ENCODE measurements around the gene LIF. TPM values are rescaled to one million over a fixed set of nuclear protein-coding genes. Genes with fewer than 3 reads are reported as not detected.
A peak's percentile ranks its signal among the peaks of the same experiment; 100 is the strongest.

Gene LIF
- polyA plus RNA-seq, 2 of the 4 experiments (the other 2 are of a cell fraction) = 40.7 to 54.5 TPM

DNA sequence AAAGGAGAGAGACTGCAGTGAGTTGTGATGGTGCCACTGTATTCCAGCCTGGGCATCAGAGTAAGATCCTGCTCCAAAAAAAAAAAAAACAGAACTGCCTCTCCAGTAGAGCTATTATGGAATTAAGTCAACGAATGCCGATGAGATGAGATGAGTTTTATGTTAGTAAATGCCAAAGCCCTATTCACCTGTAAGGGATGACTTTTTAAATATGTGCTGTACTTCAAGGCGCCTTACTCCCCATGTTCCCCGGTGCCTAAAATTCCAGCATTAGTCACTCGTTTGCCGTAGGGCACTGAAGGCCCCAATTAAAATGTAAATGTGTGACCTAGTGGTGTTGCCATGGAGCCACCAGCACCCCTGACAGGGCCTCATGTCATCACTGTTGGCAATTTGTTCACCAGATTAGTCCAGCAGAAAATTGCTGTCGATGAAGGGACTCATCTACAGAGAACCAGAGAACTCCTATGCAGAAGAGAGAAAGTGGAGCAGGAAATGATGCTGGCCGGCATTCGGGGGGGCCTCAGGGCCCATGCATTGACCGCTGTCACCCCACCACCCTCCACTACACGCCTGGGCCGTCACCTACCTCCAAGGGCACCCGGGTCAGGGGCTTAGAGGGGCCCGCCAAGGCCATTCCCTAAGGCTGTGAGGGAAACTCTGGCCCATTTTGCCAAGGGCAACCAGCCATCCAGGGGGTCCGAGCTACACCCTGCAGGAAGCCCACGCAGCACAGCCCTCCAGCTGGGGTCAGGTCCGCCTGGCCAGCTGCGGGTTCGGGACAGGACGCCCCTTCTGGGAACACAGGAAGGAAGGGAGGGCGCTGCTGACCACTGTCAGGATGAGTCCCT, 17.8 kb downstream of the LIF start:
- TF ChIP-seq FOSL2 (IDR thresholded peaks at IDR 0.05) = 0 out of 2 replicates have a peak, but pooled peaks have one; percentile 30
- peak; percentile 80 for TF ChIP-seq FOSL2 (CRISPR knock-in tag; IDR thresholded peaks at IDR 0.05)
- TF ChIP-seq, protein P1, sequence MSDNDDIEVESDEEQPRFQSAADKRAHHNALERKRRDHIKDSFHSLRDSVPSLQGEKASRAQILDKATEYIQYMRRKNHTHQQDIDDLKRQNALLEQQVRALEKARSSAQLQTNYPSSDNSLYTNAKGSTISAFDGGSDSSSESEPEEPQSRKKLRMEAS (IDR thresholded peaks at IDR 0.05) = peak; percentile 26; the same call in 1 of the 2 replicates
- peak; percentile 62; the same call in 1 of the 2 replicates for TF ChIP-seq GATA3 (IDR thresholded peaks at IDR 0.05; ENCODE audit: borderline replicate concordance)
- TF ChIP-seq, protein P2, sequence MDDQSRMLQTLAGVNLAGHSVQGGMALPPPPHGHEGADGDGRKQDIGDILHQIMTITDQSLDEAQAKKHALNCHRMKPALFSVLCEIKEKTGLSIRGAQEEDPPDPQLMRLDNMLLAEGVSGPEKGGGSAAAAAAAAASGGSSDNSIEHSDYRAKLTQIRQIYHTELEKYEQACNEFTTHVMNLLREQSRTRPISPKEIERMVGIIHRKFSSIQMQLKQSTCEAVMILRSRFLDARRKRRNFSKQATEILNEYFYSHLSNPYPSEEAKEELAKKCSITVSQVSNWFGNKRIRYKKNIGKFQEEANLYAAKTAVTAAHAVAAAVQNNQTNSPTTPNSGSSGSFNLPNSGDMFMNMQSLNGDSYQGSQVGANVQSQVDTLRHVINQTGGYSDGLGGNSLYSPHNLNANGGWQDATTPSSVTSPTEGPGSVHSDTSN (IDR thresholded peaks at IDR 0.05) = no peak
- TF ChIP-seq CBX2 (IDR thresholded peaks at IDR 0.05; ENCODE audit: borderline replicate concordance, low read depth) = no peak
- TF ChIP-seq HOXB13 (CRISPR knock-in tag; IDR thresholded peaks at IDR 0.05; ENCODE audit: low read depth) = 0 out of 2 replicates have a peak, but pooled peaks have one; percentile 34
- no peak for TF ChIP-seq FOSB (CRISPR knock-in tag; IDR thresholded peaks at IDR 0.05)
- TF ChIP-seq EP300 (IDR thresholded peaks at IDR 0.05) = peak in 1 of 2 experiments; percentile 58; a peak in 1 of 5 replicates
- TF ChIP-seq JUNB (IDR thresholded peaks at IDR 0.05) = peak; percentile 25; the same call in 1 of the 2 replicates
- Histone ChIP-seq H3K4me3 (no peak overlapping the region), H3K9me3 (peaks cover 3% of the 10 kb centered on the region; the same call in 1 of the 3 replicates), H3K4me1 (peaks cover 69% of the 10 kb centered on the region), H3K4me2 (peak overlapping the region; percentile 57), H3K27ac (peak overlapping the region; percentile 95 to 100)
- CTCF ChIA-PET = interaction anchor here (0.7 to 1.4 kb wide), 2 partner anchors 29 to 120 kb away, joined by 3 to 6 read pairs; no protein-coding TSS in a partner anchor
- 24% methylated on average over 20 of the region's 21 CpGs for WGBS (ENCODE audit: missing lambda C conversion rate)
- FAIRE-seq = no peak
- POLR2A ChIA-PET = no interaction called here
- ATAC-seq = peak; percentile 25; a peak in 5 of 6 replicates
- DNase-seq (ENCODE audit: low read depth in 1 of 2, low spot score in 1 of 2) = peak; percentile 55 to 82

DNA sequence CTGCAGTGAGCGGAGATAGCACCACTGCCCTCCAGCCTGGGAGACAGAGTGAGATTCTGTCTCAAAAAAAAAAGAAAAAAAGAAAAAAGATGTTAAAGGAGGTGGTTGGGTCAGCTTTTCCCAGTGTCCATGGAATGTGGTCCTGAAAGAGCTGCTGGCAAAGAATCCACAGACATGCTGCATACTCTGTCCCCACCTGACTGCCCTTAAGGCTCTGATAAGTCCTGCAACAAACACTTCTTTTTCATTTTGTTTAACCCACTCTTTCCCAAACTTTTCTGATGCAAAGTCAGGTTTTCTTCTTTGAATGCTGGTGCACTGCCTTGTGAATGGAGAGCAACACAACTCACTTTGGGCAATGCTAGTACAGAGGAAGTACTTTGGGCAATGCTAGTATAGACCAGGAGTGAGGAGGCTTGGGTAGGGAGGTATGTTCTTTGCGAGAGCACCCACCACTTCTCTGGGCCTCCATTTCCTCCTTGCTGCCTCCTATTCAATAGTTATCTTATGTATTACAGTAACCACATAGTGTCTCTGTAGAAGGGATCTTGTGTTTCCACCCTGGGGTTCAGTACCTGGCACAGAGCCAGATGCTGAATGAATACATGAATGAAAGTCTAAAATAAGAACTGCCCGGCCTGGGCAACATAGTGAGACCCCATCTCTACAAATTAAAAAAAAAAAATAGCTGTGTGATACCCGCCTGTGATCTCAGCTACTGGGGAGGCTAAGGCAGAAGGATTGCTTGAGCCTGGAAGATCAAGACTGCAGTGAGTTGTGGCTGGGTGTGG, 18.9 kb downstream of the LIF start:
- ChIA-PET POLR2A (interaction anchor here (0.8 to 1.1 kb wide), 2 partner anchors 8 to 11 kb away, joined by 3 read pairs; no protein-coding TSS in a partner anchor), CTCF (interaction anchor here (0.7 to 1.5 kb wide), 5 partner anchors 15 to 119 kb away, joined by 3 to 6 read pairs (median 3); no protein-coding TSS in a partner anchor)
- WGBS (ENCODE audit: missing lambda C conversion rate) = 80% methylated on average over 4 of the region's 4 CpGs
- ATAC-seq (no peak), DNase-seq (ENCODE audit: low read depth in 1 of 2, low spot score in 1 of 2) (no peak), FAIRE-seq (no peak)
- TF ChIP-seq EHF (CRISPR knock-in tag; IDR thresholded peaks at IDR 0.05) (0 out of 2 replicates have a peak, but pooled peaks have one; percentile 33), ESRRA (IDR thresholded peaks at IDR 0.05; ENCODE audit: borderline replicate concordance, low read length) (no peak)
- Histone ChIP-seq H3K4me1 (peaks cover 72% of the 10 kb centered on the region), H3K9me3 (peaks cover 3% of the 10 kb centered on the region; the same call in 1 of the 3 replicates), H3K27ac (peak overlapping the region; percentile 95 to 100), H3K4me2 (peak overlapping the region; percentile 57), H3K4me3 (no peak overlapping the region)

DNA sequence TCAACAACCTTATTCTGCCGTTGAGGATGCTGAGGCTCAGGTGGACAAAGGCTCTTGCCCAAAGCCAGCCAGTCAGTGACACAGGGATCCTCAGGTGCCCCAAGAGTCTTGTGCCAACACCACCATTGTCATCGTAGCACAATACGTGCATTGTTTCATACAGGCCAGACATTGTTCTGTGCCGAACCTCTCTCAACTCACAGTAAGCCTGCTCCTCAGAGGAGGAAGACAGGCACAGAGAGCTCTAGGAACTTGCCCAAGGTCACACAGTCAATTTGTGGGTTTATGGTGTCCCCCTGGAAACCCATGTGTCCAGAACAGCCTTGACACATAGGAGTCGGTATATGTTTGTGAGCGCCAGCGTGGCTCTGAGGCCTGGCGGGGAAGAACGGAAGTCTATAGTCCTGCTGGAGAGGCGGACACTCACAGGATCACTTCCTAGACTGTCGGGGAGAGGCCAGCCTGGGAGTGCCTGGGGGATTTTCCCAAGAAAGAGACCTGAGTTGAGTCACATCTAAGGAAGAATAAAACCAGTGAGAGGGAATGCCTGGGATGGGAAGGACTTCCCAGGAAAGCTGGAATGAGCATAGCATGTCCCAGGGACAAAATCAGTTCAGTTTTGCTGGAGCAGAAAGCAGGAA, 20.2 kb downstream of the LIF start:
- peaks cover 74% of the 10 kb centered on the region for H3K4me1 ChIP-seq
- peak; percentile 58 to 77 for DNase-seq (ENCODE audit: low read depth in 1 of 2, low spot score in 1 of 2)
- no peak for FAIRE-seq
- TF ChIP-seq FOSL2 (IDR thresholded peaks at IDR 0.05) (no peak), FOSL2 (CRISPR knock-in tag; IDR thresholded peaks at IDR 0.05) (peak; percentile 29; the same call in 1 of the 2 replicates), FOXS1 (CRISPR knock-in tag; IDR thresholded peaks at IDR 0.05) (peak; percentile 20; the same call in 1 of the 2 replicates), SMC3 (IDR thresholded peaks at IDR 0.05) (no peak), RCOR1 (IDR thresholded peaks at IDR 0.05; ENCODE audit: low read depth, low read length) (no peak), RAD21 (conservative IDR thresholded peaks at IDR 0.05 in 1 of 2, IDR thresholded peaks at IDR 0.05 in 1 of 2) (no peak)
- TF ChIP-seq, protein P1 (IDR thresholded peaks at IDR 0.05) = no peak
- TF ChIP-seq, protein P3, sequence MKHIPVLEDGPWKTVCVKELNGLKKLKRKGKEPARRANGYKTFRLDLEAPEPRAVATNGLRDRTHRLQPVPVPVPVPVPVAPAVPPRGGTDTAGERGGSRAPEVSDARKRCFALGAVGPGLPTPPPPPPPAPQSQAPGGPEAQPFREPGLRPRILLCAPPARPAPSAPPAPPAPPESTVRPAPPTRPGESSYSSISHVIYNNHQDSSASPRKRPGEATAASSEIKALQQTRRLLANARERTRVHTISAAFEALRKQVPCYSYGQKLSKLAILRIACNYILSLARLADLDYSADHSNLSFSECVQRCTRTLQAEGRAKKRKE (CRISPR knock-in tag; IDR thresholded peaks at IDR 0.05; ENCODE audit: low read depth) = peak; percentile 48; the same call in 1 of the 2 replicates
- H3K9me3 ChIP-seq = peaks cover 3% of the 10 kb centered on the region; the same call in 1 of the 3 replicates
- POLR2A ChIA-PET = interaction anchor here (0.8 to 1.1 kb wide), 2 partner anchors 9 to 12 kb away, joined by 3 read pairs; no protein-coding TSS in a partner anchor
- 71% methylated on average over 11 of the region's 11 CpGs for WGBS (ENCODE audit: missing lambda C conversion rate)
- peak overlapping the region; percentile 95 to 100 for H3K27ac ChIP-seq
- H3K4me2 ChIP-seq = peak overlapping the region; percentile 7; the same call in 1 of the 3 replicates
- H3K4me3 ChIP-seq = no peak overlapping the region
- peak in 1 of 2 experiments; percentile 41; a peak in 3 of 6 replicates for ATAC-seq
- CTCF ChIA-PET = interaction anchor here (0.7 to 1.5 kb wide), 5 partner anchors 14 to 118 kb away, joined by 3 to 4 read pairs (median 3); no protein-coding TSS in a partner anchor

All from A549 (cell line).